Fibroblast of lung (primary cell): ENCODE measurements around the gene TBC1D19. TPM values are rescaled to one million over a fixed set of nuclear protein-coding genes. Genes with fewer than 3 reads are reported as not detected.
A peak's percentile ranks its signal among the peaks of the same experiment; 100 is the strongest.

ENCODE experiments used
- DNase-seq, 2 donors: peaks; one replicate each; pipeline versions ENCODE4 v3.0.0 to v3.0.0-alpha.2; 2010; ENCODE audit warnings: low read depth in 2 of 2
- H2AFZ ChIP-seq: 2 replicates; pipeline ENCODE4 v1.5.1; 2012; ENCODE audit warnings: low read length, control low read depth, inconsistent platforms
- H3K27ac ChIP-seq: 2 replicates; pipeline ENCODE4 v1.5.1; 2011; ENCODE audit warnings: low read length, control low read depth; ENCODE audit not compliant: insufficient read depth
- H3K27me3 ChIP-seq: 2 replicates; pipeline ENCODE4 v1.5.1; 2011; ENCODE audit warnings: mild to moderate bottlenecking, low read length; ENCODE audit not compliant: control insufficient read depth, insufficient read depth
- H3K36me3 ChIP-seq: 2 replicates; pipeline ENCODE4 v1.5.1; 2011; ENCODE audit warnings: low read length; ENCODE audit not compliant: control insufficient read depth, insufficient read depth
- H3K4me1 ChIP-seq: 2 replicates; pipeline ENCODE4 v1.5.1; 2011; ENCODE audit warnings: low read length; ENCODE audit not compliant: control insufficient read depth, insufficient read depth; ENCODE audit errors: extremely low read depth
- H3K4me2 ChIP-seq: 2 replicates; pipeline ENCODE4 v1.5.1; 2011; ENCODE audit warnings: low read length, control low read depth; ENCODE audit not compliant: insufficient read depth; ENCODE audit errors: extremely low read depth
- H3K4me3 ChIP-seq, 4 experiments: fragments of 200-600 bp in 1 of 4; sonication (generic) in 1 of 4; replicated peaks in 1 of 4; 2 replicates each; pipeline ENCODE4 v1.5.1; 2011 to 2016; ENCODE audit warnings: low read length in 4 of 4, low read depth in 3 of 4, mild to moderate bottlenecking in 3 of 4, control low read depth in 2 of 4, inconsistent platforms in 1 of 4, mixed read lengths in 1 of 4; ENCODE audit not compliant: insufficient read depth in 1 of 4; ENCODE audit errors: control extremely low read depth in 1 of 4
- H3K79me2 ChIP-seq: 2 replicates; pipeline ENCODE4 v1.5.1; 2012; ENCODE audit warnings: mild to moderate bottlenecking, low read length, inconsistent platforms; ENCODE audit not compliant: control insufficient read depth, insufficient read depth
- H3K9ac ChIP-seq: 2 replicates; pipeline ENCODE4 v1.5.1; 2011; ENCODE audit warnings: mild to moderate bottlenecking, low read length, control low read depth; ENCODE audit not compliant: insufficient read depth
- H3K9me3 ChIP-seq: 2 replicates; pipeline ENCODE4 v1.5.1; 2012; ENCODE audit warnings: low read depth, low read length; ENCODE audit not compliant: control insufficient read depth, insufficient read depth
- H4K20me1 ChIP-seq: 2 replicates; pipeline ENCODE4 v1.5.1; 2011; ENCODE audit warnings: low read length; ENCODE audit not compliant: control insufficient read depth, insufficient read depth; ENCODE audit errors: extremely low read depth
- CTCF ChIP-seq, 2 donors: IDR thresholded peaks in 1 of 2; conservative IDR thresholded peaks in 1 of 2; 1 replicate in 1 of 2; 2 replicates in 1 of 2; pipeline ENCODE4 v1.5.1; 2011 to 2012; ENCODE audit warnings: low read length in 2 of 2, control low read depth in 1 of 2, inconsistent platforms in 1 of 2, low read depth in 1 of 2, mild to moderate bottlenecking in 1 of 2
- EZH2 ChIP-seq: IDR thresholded peaks from 2 replicates; pipeline ENCODE4 v1.5.1; 2012; ENCODE audit warnings: low read length, control low read depth, mild to moderate bottlenecking; ENCODE audit errors: missing control alignments
- polyA plus RNA-seq, 2 donors: library from polyadenylated mRNA; depleted of rRNA in 1 of 2; stranded (reverse) in 1 of 2; unstranded in 1 of 2; fragments of >200 nt; gene quantifications; 2 replicates each; pipeline ENCODE4 v1.2.1, GENCODE V29; 2011 to 2012; ENCODE audit warnings: missing spikeins in 1 of 2
- total RNA-seq: library from RNA; depleted of rRNA; stranded (reverse); fragments of >200 nt; gene quantifications from 2 replicates; pipeline ENCODE4 v1.2.1, GENCODE V29; 2014

Gene TBC1D19
- total and polyA plus RNA-seq, 2 donors (not counting 1 experiment from before 2014, with no cell fraction given), result 38.2 to 132 TPM

GRCh38 chr4:26772096-26772873, 188.4 kb downstream of the TBC1D19 start:
- Histone ChIP-seq H3K4me2 (no peak overlapping the region), H4K20me1 (no peaks in the 10 kb centered on the region), H3K4me1 (no peaks in the 10 kb centered on the region), H2AFZ (no peak overlapping the region), H3K4me3 (no peak overlapping the region), H3K79me2 (no peaks in the 10 kb centered on the region), H3K9me3 (no peaks in the 10 kb centered on the region), H3K27me3 (no peaks in the 10 kb centered on the region), H3K27ac (no peak overlapping the region), H3K36me3 (no peaks in the 10 kb centered on the region), H3K9ac (no peak overlapping the region)
- TF ChIP-seq CTCF (conservative IDR thresholded peaks at IDR 0.05 in 1 of 2, IDR thresholded peaks at IDR 0.05 in 1 of 2; ENCODE audit: low read depth in 1 of 2, low read length in 2 of 2) (no peak), EZH2 (no peak)
- no peak for DNase-seq

GRCh38 chr4:26779224-26779623, 195.3 kb downstream of the TBC1D19 start:
- DNase-seq, result no peak
- Histone ChIP-seq H3K4me2 (no peak overlapping the region), H3K4me3 (no peak overlapping the region), H3K4me1 (no peaks in the 10 kb centered on the region), H3K79me2 (no peaks in the 10 kb centered on the region), H3K27me3 (no peaks in the 10 kb centered on the region), H3K9ac (no peak overlapping the region), H4K20me1 (no peaks in the 10 kb centered on the region), H3K36me3 (no peaks in the 10 kb centered on the region), H2AFZ (no peak overlapping the region), H3K9me3 (no peaks in the 10 kb centered on the region), H3K27ac (no peak overlapping the region)
- no peak for TF ChIP-seq EZH2
- TF ChIP-seq CTCF (conservative IDR thresholded peaks at IDR 0.05 in 1 of 2, IDR thresholded peaks at IDR 0.05 in 1 of 2; ENCODE audit: low read depth in 1 of 2, low read length in 2 of 2), result no peak

- H3K4me1 ChIP-seq, result no peaks in the 10 kb centered on the region
These were observed 195.8 kb downstream of the TBC1D19 start for GRCh38 chr4:26779674-26780073.

More at GRCh38 chr4:26779674-26780073, 195.8 kb downstream of the TBC1D19 start:
- Histone ChIP-seq H3K27ac (no peak overlapping the region), H3K9me3 (no peaks in the 10 kb centered on the region), H3K4me3 (no peak overlapping the region), H3K79me2 (no peaks in the 10 kb centered on the region), H3K4me2 (no peak overlapping the region), H4K20me1 (no peaks in the 10 kb centered on the region), H3K27me3 (no peaks in the 10 kb centered on the region), H2AFZ (no peak overlapping the region), H3K9ac (no peak overlapping the region), H3K36me3 (no peaks in the 10 kb centered on the region)
- TF ChIP-seq CTCF (conservative IDR thresholded peaks at IDR 0.05 in 1 of 2, IDR thresholded peaks at IDR 0.05 in 1 of 2; ENCODE audit: low read depth in 1 of 2, low read length in 2 of 2), result no peak
- TF ChIP-seq EZH2, result no peak
- DNase-seq, result peak; percentile 23 to 75
